ENCODE results near the gene KCTD1. TPM values are rescaled to one million over a fixed set of nuclear protein-coding genes. Genes with fewer than 3 reads are reported as not detected.

KCTD1 gene
- total and polyA plus RNA-seq, 10 of the 15 experiments (the other 5 are each of a cell fraction or from before 2014, with no cell fraction given): 1.5 to 13.4 (median 5.5) TPM

DNA sequence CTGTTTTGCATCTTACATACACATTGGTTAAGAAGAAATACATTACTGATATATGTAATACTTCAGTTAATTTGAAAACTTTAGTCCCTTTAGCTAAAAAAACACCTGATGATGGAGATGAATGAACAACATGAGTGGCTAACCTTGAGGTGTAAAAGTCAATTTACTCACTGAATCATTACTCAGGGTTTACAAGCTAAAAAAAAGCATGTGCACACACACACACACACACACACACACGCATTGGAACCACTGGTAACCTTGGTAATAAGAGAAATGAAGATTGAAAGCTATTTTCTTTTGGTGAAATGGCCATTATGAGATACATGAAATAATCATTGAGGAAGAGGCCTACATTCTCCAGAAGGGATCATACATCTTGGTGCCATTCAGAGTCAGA lies 51.8 kb downstream of the KCTD1 start (continued):
- TF ChIP-seq, protein P1, sequence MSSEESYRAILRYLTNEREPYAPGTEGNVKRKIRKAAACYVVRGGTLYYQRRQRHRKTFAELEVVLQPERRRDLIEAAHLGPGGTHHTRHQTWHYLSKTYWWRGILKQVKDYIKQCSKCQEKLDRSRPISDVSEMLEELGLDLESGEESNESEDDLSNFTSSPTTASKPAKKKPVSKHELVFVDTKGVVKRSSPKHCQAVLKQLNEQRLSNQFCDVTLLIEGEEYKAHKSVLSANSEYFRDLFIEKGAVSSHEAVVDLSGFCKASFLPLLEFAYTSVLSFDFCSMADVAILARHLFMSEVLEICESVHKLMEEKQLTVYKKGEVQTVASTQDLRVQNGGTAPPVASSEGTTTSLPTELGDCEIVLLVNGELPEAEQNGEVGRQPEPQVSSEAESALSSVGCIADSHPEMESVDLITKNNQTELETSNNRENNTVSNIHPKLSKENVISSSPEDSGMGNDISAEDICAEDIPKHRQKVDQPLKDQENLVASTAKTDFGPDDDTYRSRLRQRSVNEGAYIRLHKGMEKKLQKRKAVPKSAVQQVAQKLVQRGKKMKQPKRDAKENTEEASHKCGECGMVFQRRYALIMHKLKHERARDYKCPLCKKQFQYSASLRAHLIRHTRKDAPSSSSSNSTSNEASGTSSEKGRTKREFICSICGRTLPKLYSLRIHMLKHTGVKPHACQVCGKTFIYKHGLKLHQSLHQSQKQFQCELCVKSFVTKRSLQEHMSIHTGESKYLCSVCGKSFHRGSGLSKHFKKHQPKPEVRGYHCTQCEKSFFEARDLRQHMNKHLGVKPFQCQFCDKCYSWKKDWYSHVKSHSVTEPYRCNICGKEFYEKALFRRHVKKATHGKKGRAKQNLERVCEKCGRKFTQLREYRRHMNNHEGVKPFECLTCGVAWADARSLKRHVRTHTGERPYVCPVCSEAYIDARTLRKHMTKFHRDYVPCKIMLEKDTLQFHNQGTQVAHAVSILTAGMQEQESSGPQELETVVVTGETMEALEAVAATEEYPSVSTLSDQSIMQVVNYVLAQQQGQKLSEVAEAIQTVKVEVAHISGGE (CRISPR knock-in tag; IDR thresholded peaks at IDR 0.05): no peak
- no peak for TF ChIP-seq KAT2A (conservative IDR thresholded peaks at IDR 0.05; ENCODE audit: control insufficient read depth, low read depth, low read length)
- no peak for TF ChIP-seq TARDBP (IDR thresholded peaks at IDR 0.05; ENCODE audit: borderline replicate concordance)
- TF ChIP-seq POLR2AphosphoS2 (IDR thresholded peaks at IDR 0.05; ENCODE audit: low read depth, low read length): no peak
- TF ChIP-seq CREB1 (IDR thresholded peaks at IDR 0.05; ENCODE audit: low read depth): no peak
- TF ChIP-seq CEBPZ (IDR thresholded peaks at IDR 0.05; ENCODE audit: low read depth, low read length): no peak
- no peak for TF ChIP-seq FOS (IDR thresholded peaks at IDR 0.05; ENCODE audit: borderline replicate concordance, extremely low read depth, insufficient read length)
